Measurements from ENCODE around the gene RAB8A.
"Not testable (repeated sequence)": the region's sequence is repeated elsewhere in the genome, so short reads cannot be mapped to it uniquely, and the experiment has no call there.

The RAB8A gene

GRCh38 chr19:16085115-16085514, 26.6 kb upstream of the RAB8A start:
- Histone ChIP-seq H3K9me3 (ENCODE audit: control insufficient read depth, low read length) (no peaks in the 10 kb centered on the region), H3K9ac (ENCODE audit: low read length) (no peak overlapping the region), H3K27me3 (replicated peaks; ENCODE audit: control insufficient read depth, insufficient read depth, low read length) (no peaks in the 10 kb centered on the region), H3K4me1 (ENCODE audit: control insufficient read depth, insufficient read depth, low read length) (peaks cover 2% of the 10 kb centered on the region), H3K36me3 (ENCODE audit: control insufficient read depth, insufficient read depth, low read length, severe bottlenecking) (peaks cover 94% of the 10 kb centered on the region), H3K4me3 (ENCODE audit: low read length) (no peak overlapping the region)
- DNase-seq (ENCODE audit: low read depth): peak; percentile 25

DNA sequence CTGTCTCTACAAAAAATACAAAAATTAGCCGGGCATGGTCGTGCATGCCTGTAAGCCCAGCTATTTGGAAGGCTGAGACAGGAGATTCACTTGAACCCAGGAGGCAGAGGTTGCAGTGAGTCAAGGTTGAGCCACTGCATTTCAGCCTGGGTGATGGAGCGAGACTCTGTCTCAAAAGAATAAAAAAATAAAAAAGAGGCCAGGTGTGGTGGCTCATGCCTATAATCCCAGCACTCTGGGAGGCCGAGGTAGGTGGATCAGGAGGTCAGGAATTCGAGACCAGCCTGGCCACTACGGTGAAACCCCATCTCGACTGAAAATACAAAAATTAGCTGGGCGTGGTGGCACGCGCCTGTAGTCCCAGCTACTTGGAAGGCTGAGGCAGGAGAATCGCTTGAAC, 24.3 kb upstream of the RAB8A start:
- not testable (repeated sequence) for DNase-seq (ENCODE audit: low read depth); H3K4me3 ChIP-seq (ENCODE audit: low read length); H3K27me3 ChIP-seq (replicated peaks; ENCODE audit: control insufficient read depth, insufficient read depth, low read length); H3K4me1 ChIP-seq (ENCODE audit: control insufficient read depth, insufficient read depth, low read length); H3K9me3 ChIP-seq (ENCODE audit: control insufficient read depth, low read length); H3K9ac ChIP-seq (ENCODE audit: low read length)
- H3K36me3 ChIP-seq (ENCODE audit: control insufficient read depth, insufficient read depth, low read length, severe bottlenecking): peaks cover 100% of the 10 kb centered on the region

- H3K36me3 ChIP-seq (ENCODE audit: control insufficient read depth, insufficient read depth, low read length, severe bottlenecking): peaks cover 100% of the 10 kb centered on the region
- no peak overlapping the region for H3K9ac ChIP-seq (ENCODE audit: low read length)
- DNase-seq (ENCODE audit: low read depth): no peak
Observed at GRCh38 chr19:16087940-16088339, 23.7 kb upstream of the RAB8A start.

GRCh38 chr19:16088351-16089009, 23.2 kb upstream of the RAB8A start:
- no peak for DNase-seq (ENCODE audit: low read depth)
- no peak overlapping the region for H3K9ac ChIP-seq (ENCODE audit: low read length)
- no peak overlapping the region for H3K4me3 ChIP-seq (ENCODE audit: low read length)
- H3K36me3 ChIP-seq (ENCODE audit: control insufficient read depth, insufficient read depth, low read length, severe bottlenecking): peaks cover 100% of the 10 kb centered on the region
- H3K27me3 ChIP-seq (replicated peaks; ENCODE audit: control insufficient read depth, insufficient read depth, low read length): no peaks in the 10 kb centered on the region
- H3K9me3 ChIP-seq (ENCODE audit: control insufficient read depth, low read length): no peaks in the 10 kb centered on the region
- no peaks in the 10 kb centered on the region for H3K4me1 ChIP-seq (ENCODE audit: control insufficient read depth, insufficient read depth, low read length)

More at GRCh38 chr19:16087940-16088339, 23.7 kb upstream of the RAB8A start:
- H3K4me1 ChIP-seq (ENCODE audit: control insufficient read depth, insufficient read depth, low read length): no peaks in the 10 kb centered on the region
- H3K27me3 ChIP-seq (replicated peaks; ENCODE audit: control insufficient read depth, insufficient read depth, low read length): no peaks in the 10 kb centered on the region
- H3K9me3 ChIP-seq (ENCODE audit: control insufficient read depth, low read length): no peaks in the 10 kb centered on the region
- H3K4me3 ChIP-seq (ENCODE audit: low read length): no peak overlapping the region

- Histone ChIP-seq H3K4me3 (ENCODE audit: low read length) (no peak overlapping the region), H3K27me3 (replicated peaks; ENCODE audit: control insufficient read depth, insufficient read depth, low read length) (no peaks in the 10 kb centered on the region), H3K4me1 (ENCODE audit: control insufficient read depth, insufficient read depth, low read length) (no peaks in the 10 kb centered on the region), H3K9ac (ENCODE audit: low read length) (no peak overlapping the region), H3K9me3 (ENCODE audit: control insufficient read depth, low read length) (no peaks in the 10 kb centered on the region), H3K36me3 (ENCODE audit: control insufficient read depth, insufficient read depth, low read length, severe bottlenecking) (peaks cover 99% of the 10 kb centered on the region)
- DNase-seq (ENCODE audit: low read depth): no peak
Observed at GRCh38 chr19:16089010-16089846, 22.5 kb upstream of the RAB8A start.

DNA sequence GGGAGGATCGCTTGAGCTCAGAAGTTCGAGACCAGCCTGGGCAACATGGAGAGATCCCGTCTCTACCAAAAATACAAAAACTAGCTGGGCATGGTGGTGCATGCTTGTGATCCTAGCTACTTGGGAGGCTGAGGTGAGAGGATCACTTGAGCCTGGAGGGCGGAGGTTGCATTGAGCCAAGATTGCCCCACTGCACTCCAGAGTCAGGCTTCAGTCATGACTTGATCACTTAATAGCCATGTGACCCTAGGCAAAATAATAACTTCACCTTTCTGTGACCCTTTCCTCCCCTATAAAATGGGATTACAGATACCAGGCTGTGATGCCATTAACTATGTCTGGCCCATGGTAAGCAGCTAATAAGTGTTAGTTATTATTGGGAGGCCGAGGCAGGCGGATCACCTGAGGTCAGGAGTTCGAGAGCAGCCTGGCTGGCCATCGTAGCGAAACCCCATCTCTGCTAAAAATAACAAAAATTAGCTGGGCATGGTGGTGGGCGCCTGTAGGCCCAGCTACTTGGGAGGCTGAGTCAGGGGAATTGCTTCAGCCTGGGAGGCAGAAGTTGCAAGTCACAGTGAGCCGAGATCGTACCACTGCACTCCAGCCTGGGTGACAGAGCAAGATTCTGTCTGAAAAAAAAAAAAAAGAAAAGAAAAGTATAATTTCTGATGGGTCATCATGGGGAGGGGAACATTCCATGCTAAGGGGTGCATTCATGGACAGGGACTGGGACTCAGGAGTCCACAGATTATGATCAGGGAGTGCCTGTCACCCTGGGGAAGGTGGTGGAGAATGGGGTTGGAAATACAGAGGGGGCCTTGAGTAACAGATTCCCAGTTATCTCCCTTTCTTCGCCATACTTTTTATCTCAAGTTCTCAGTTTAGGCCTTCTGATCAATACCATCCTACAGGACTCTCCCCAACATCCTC, 19.9 kb upstream of the RAB8A start:
- DNase-seq (ENCODE audit: low read depth): no peak
- peaks cover 9% of the 10 kb centered on the region for H3K4me1 ChIP-seq (ENCODE audit: control insufficient read depth, insufficient read depth, low read length)
- H3K9ac ChIP-seq (ENCODE audit: low read length): no peak overlapping the region
- peaks cover 99% of the 10 kb centered on the region for H3K36me3 ChIP-seq (ENCODE audit: control insufficient read depth, insufficient read depth, low read length, severe bottlenecking)
- H3K9me3 ChIP-seq (ENCODE audit: control insufficient read depth, low read length): no peaks in the 10 kb centered on the region
- H3K4me3 ChIP-seq (ENCODE audit: low read length): no peak overlapping the region
- H3K27me3 ChIP-seq (replicated peaks; ENCODE audit: control insufficient read depth, insufficient read depth, low read length): no peaks in the 10 kb centered on the region

- peak; percentile 44 for DNase-seq (ENCODE audit: low read depth)
- H3K4me1 ChIP-seq (ENCODE audit: control insufficient read depth, insufficient read depth, low read length): peaks cover 13% of the 10 kb centered on the region
- H3K9ac ChIP-seq (ENCODE audit: low read length): peak overlapping the region; percentile 51
- peaks cover 93% of the 10 kb centered on the region for H3K36me3 ChIP-seq (ENCODE audit: control insufficient read depth, insufficient read depth, low read length, severe bottlenecking)
- no peaks in the 10 kb centered on the region for H3K27me3 ChIP-seq (replicated peaks; ENCODE audit: control insufficient read depth, insufficient read depth, low read length)
- H3K9me3 ChIP-seq (ENCODE audit: control insufficient read depth, low read length): no peaks in the 10 kb centered on the region
- H3K4me3 ChIP-seq (ENCODE audit: low read length): no peak overlapping the region
Observed at GRCh38 chr19:16094360-16095070, 17.2 kb upstream of the RAB8A start.

DNA sequence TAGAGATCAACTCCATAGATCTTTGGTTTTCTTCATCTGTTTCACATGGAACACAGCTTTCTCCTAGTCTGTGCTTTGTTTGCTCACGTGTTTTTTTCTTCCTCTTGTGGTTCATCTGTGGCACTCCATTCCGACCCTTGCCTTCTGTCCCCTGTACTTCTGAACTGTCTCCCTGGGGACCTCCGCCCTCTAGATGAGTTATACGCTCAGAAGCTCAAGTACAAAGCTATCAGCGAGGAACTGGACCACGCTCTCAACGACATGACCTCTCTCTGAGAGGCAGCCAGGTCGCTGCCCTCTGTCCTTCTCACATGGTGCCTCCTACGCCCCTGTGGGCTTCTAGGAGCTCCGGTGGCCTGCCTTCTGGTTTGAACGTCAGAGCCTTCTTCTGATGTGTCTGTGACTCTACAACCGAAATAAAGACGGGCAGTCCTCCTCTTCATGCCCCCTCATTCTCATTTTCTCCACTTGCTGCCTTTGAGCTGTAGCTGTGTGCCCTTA, 16.6 kb upstream of the RAB8A start:
- no peak overlapping the region for H3K4me3 ChIP-seq (ENCODE audit: low read length)
- H3K9me3 ChIP-seq (ENCODE audit: control insufficient read depth, low read length): no peaks in the 10 kb centered on the region
- no peak for DNase-seq (ENCODE audit: low read depth)
- H3K9ac ChIP-seq (ENCODE audit: low read length): peak overlapping the region; percentile 51
- H3K4me1 ChIP-seq (ENCODE audit: control insufficient read depth, insufficient read depth, low read length): peaks cover 13% of the 10 kb centered on the region
- peaks cover 93% of the 10 kb centered on the region for H3K36me3 ChIP-seq (ENCODE audit: control insufficient read depth, insufficient read depth, low read length, severe bottlenecking)
- H3K27me3 ChIP-seq (replicated peaks; ENCODE audit: control insufficient read depth, insufficient read depth, low read length): no peaks in the 10 kb centered on the region

DNA sequence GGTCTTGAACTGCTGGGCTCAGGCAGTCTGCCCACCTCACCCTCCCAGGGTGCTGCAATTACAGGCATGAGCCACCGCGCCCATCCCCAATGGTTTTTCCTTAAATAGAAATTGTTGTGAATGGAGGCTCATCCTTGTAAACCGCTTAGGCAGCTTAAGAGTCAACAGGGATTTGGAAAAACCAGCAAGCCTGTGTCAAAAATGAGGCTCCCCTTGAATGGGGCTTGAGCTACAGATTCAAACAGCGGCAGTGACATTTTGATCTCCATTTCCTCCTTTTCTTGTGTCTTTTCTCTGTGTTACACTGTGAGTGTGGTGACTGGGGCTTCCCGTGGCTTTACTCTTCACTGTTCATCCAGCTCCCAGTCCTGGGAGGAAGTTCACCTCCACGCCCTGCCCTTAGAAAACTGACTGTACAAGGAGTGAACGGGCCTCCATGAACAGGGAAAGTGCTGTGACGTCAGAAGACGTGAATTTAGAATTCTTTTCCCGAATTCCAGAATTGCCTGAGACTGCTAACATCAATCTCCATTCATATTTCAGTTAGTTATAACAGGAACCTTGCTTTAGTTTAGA, 15.3 kb upstream of the RAB8A start:
- no peak for DNase-seq (ENCODE audit: low read depth)
- no peaks in the 10 kb centered on the region for H3K27me3 ChIP-seq (replicated peaks; ENCODE audit: control insufficient read depth, insufficient read depth, low read length)
- H3K9ac ChIP-seq (ENCODE audit: low read length): no peak overlapping the region
- no peaks in the 10 kb centered on the region for H3K9me3 ChIP-seq (ENCODE audit: control insufficient read depth, low read length)
- peaks cover 93% of the 10 kb centered on the region for H3K36me3 ChIP-seq (ENCODE audit: control insufficient read depth, insufficient read depth, low read length, severe bottlenecking)
- H3K4me1 ChIP-seq (ENCODE audit: control insufficient read depth, insufficient read depth, low read length): peaks cover 13% of the 10 kb centered on the region
- H3K4me3 ChIP-seq (ENCODE audit: low read length): no peak overlapping the region

GRCh38 chr19:16098416-16098768, 13.3 kb upstream of the RAB8A start:
- Histone ChIP-seq H3K36me3 (ENCODE audit: control insufficient read depth, insufficient read depth, low read length, severe bottlenecking) (peaks cover 93% of the 10 kb centered on the region), H3K27me3 (replicated peaks; ENCODE audit: control insufficient read depth, insufficient read depth, low read length) (no peaks in the 10 kb centered on the region), H3K9me3 (ENCODE audit: control insufficient read depth, low read length) (no peaks in the 10 kb centered on the region), H3K4me3 (ENCODE audit: low read length) (no peak overlapping the region), H3K4me1 (ENCODE audit: control insufficient read depth, insufficient read depth, low read length) (peaks cover 13% of the 10 kb centered on the region), H3K9ac (ENCODE audit: low read length) (no peak overlapping the region)
- no peak for DNase-seq (ENCODE audit: low read depth)
